Peyer's patch (tissue), 4 donors: ENCODE measurements around the gene PGLYRP4.

Experiments
- POLR2A ChIP-seq, 2 donors: fragments of 450-650 bp; IDR thresholded peaks; one replicate each; pipeline ENCODE4 v1.5.1; 2017; ENCODE audit warnings: antibody characterized with exemption in 2 of 2, mild to moderate bottlenecking in 2 of 2, moderate library complexity in 2 of 2
- TF ChIP-seq, protein P1 (sequence below), 6 experiments: fragments of 450-650 bp in 4 of 6; fragments of 200-600 bp in 2 of 6; sonication (generic) in 1 of 6; IDR thresholded peaks; one replicate each; pipeline ENCODE4 v1.5.1; 2017 to 2019; ENCODE audit warnings: antibody characterized with exemption in 6 of 6, mild to moderate bottlenecking in 3 of 6, moderate library complexity in 1 of 6

- TF ChIP-seq, protein P1, sequence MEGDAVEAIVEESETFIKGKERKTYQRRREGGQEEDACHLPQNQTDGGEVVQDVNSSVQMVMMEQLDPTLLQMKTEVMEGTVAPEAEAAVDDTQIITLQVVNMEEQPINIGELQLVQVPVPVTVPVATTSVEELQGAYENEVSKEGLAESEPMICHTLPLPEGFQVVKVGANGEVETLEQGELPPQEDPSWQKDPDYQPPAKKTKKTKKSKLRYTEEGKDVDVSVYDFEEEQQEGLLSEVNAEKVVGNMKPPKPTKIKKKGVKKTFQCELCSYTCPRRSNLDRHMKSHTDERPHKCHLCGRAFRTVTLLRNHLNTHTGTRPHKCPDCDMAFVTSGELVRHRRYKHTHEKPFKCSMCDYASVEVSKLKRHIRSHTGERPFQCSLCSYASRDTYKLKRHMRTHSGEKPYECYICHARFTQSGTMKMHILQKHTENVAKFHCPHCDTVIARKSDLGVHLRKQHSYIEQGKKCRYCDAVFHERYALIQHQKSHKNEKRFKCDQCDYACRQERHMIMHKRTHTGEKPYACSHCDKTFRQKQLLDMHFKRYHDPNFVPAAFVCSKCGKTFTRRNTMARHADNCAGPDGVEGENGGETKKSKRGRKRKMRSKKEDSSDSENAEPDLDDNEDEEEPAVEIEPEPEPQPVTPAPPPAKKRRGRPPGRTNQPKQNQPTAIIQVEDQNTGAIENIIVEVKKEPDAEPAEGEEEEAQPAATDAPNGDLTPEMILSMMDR (IDR thresholded peaks at IDR 0.05), result no peak
- TF ChIP-seq POLR2A (IDR thresholded peaks at IDR 0.05), result no peak
Measured at GRCh38 chr1:153397924-153398651, 49.4 kb upstream of the PGLYRP4 start.
